HAP-1 (cell line): ENCODE measurements around the gene PANK2.

Experiments
- DNase-seq, 2 experiments: peaks; one replicate each; pipeline ENCODE4 v3.0.0-alpha.2; 2016 to 2020; ENCODE audit warnings: low spot score in 2 of 2
- H3K27me3 ChIP-seq: fragments of 250-450 bp; sonication (Bioruptor Pico); 2 replicates; pipeline ENCODE4 v1.5.1; 2020; ENCODE audit warnings: low read depth, mild to moderate bottlenecking, moderate library complexity
- H3K36me3 ChIP-seq: fragments of 250-450 bp; sonication (Bioruptor Pico); replicated peaks from 2 replicates; pipeline ENCODE4 v1.5.1; 2020; ENCODE audit warnings: mild to moderate bottlenecking
- H3K4me1 ChIP-seq: fragments of 250-450 bp; sonication (Bioruptor Pico); 2 replicates; pipeline ENCODE4 v1.5.1; 2020; ENCODE audit warnings: mild to moderate bottlenecking
- H3K4me3 ChIP-seq: fragments of 250-450 bp; sonication (Bioruptor Pico); 2 replicates; pipeline ENCODE4 v1.5.1; 2020; ENCODE audit warnings: mild to moderate bottlenecking, moderate library complexity
- H3K9me3 ChIP-seq: fragments of 250-450 bp; sonication (Bioruptor Pico); 2 replicates; pipeline ENCODE4 v1.5.1; 2020; ENCODE audit warnings: mild to moderate bottlenecking, moderate library complexity
- in situ Hi-C: fragments of 300-500 bp; cut with MboI; formaldehyde crosslinking; loops from 3 replicates; pipeline ENCODE4 v1.14.3; 2020; ENCODE audit warnings: low sequenced_read_pairs, inconsistent platforms, mixed read lengths

Gene PANK2

GRCh38 chr20:3919352-3919751, 30.2 kb downstream of the PANK2 start:
- in situ Hi-C loops, result no loop called here
- peaks cover 91% of the 10 kb centered on the region for H3K36me3 ChIP-seq
- no peaks in the 10 kb centered on the region; the same call in 1 of the 2 replicates for H3K9me3 ChIP-seq
- H3K4me1 ChIP-seq, result no peaks in the 10 kb centered on the region
- H3K4me3 ChIP-seq, result no peak overlapping the region
- no peaks in the 10 kb centered on the region for H3K27me3 ChIP-seq
- no peak for DNase-seq

DNA sequence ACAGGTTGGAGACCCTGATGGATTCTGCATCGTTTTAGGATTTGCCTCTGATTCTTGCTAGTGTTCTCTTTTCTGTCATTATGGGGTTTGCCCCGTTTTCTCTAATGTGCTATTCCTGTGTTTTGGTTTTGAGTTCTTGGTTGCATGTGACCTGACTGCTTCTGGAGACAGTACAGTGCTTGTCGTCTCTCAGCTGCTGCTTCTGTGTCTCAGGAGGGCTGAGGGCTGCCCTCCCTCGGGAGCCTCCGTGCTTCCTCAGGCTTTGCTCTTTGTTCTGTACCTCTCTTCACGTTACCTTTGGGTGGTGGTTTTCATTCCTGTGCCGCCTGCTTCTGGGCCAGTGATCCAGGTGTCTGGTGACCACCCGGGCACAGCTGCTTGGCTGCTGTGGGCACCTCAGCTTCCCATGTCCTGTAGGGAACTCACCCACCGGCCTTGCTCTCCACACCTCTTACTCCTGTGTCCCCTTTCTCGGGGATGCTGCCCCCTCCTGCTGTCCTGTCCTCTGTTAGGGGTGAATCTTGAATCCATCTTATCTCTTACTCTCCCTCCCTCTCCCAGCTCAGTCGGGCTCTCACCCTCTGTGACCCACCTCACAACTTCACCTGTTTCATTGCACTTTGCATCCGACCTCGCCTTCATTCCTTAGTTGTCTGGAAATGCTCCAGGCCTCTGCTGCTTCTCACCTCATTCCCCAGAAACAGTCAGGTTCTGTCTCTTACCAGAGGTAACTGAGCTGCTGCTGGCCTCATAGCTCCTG, 33.2 kb downstream of the PANK2 start:
- Histone ChIP-seq H3K4me1 (no peaks in the 10 kb centered on the region), H3K27me3 (no peaks in the 10 kb centered on the region), H3K4me3 (no peak overlapping the region), H3K36me3 (peaks cover 76% of the 10 kb centered on the region), H3K9me3 (no peaks in the 10 kb centered on the region; the same call in 1 of the 2 replicates)
- DNase-seq, result no peak
- in situ Hi-C loops, result no loop called here

- Histone ChIP-seq H3K27me3 (no peaks in the 10 kb centered on the region), H3K36me3 (peaks cover 73% of the 10 kb centered on the region), H3K9me3 (no peaks in the 10 kb centered on the region; the same call in 1 of the 2 replicates), H3K4me3 (no peak overlapping the region), H3K4me1 (no peaks in the 10 kb centered on the region)
- DNase-seq, result no peak
- in situ Hi-C loops, result no loop called here
Measured at GRCh38 chr20:3922983-3923339, 33.8 kb downstream of the PANK2 start.

- in situ Hi-C loops, result no loop called here
- Histone ChIP-seq H3K4me1 (no peaks in the 10 kb centered on the region), H3K36me3 (peaks cover 64% of the 10 kb centered on the region), H3K27me3 (no peaks in the 10 kb centered on the region), H3K4me3 (no peak overlapping the region), H3K9me3 (no peaks in the 10 kb centered on the region; the same call in 1 of the 2 replicates)
- no peak for DNase-seq
Measured at GRCh38 chr20:3923818-3924217, 34.6 kb downstream of the PANK2 start.

DNA sequence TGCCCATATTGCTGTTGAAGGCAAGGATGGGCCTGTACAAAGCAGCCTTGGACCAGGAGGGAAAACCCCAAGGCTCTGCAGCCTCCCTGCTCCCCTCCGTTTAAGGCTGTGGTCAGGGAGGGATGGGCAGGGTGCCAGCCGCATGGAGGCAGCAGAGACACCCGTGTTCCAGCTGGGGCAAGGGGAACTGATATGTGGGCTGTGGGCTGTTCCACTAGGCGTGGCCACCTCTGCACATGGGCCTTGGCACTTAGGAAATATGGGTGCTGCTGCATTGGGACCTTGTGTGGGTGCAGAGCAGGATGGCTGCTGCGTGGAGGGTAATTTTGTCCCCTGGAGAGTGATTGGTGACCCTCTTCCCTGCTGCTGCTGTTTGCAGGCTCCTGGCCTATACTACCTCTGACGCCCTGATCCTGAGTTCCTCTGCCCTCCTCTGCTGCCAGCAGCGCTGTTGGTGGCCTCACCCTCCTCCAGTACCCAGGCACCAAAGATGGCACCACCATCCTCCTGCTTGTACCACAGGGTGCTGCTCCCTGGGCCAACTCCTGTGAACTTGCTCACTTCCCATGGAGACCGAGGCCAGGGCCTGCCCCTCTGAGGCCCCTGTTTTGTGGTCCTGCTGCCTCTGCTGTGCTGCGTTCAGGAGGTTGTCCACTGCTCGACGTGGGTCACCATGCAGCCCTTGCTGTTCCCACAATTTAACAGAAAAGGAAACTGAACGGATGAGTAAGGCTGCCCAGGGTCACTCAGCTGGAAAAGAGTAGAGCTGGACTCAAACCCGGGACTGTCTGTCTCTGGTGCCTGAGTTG, 35.3 kb downstream of the PANK2 start:
- H3K36me3 ChIP-seq, result peaks cover 57% of the 10 kb centered on the region
- H3K9me3 ChIP-seq, result no peaks in the 10 kb centered on the region; the same call in 1 of the 2 replicates
- H3K4me1 ChIP-seq, result no peaks in the 10 kb centered on the region
- in situ Hi-C loops, result no loop called here
- no peak overlapping the region for H3K4me3 ChIP-seq
- H3K27me3 ChIP-seq, result no peaks in the 10 kb centered on the region
- no peak for DNase-seq

DNA sequence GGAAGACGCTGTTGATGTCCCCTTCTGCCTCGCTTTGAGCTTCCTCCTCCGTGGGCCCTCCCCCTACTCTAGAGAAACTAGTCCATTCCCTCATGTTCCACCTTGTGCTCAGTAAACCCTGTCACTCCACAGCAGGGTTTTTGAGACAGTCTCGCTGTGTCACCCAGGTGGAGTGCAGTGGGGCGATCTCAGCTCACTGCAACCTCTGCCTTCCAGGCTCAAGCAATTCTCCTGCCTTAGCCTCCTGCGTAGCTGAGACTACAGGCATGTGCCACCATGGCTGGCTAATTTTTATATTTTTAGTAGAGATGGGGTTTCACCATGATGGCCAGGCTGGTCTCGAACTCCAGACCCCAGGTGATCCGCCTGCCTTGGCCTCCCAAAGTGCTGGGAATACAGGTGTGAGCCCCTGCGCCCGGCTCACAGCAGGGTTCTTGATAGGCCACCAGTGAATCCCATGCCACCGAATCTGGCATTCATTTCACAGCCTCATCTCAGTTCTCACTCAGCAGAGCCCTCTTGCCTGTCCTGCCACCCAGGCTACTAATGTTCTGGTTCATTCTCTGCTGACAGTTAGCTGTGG, 36.0 kb downstream of the PANK2 start:
- Histone ChIP-seq H3K4me3 (no peak overlapping the region), H3K36me3 (peaks cover 51% of the 10 kb centered on the region), H3K9me3 (no peaks in the 10 kb centered on the region; the same call in 1 of the 2 replicates), H3K4me1 (no peaks in the 10 kb centered on the region), H3K27me3 (no peaks in the 10 kb centered on the region)
- in situ Hi-C loops, result no loop called here
- no peak for DNase-seq

DNA sequence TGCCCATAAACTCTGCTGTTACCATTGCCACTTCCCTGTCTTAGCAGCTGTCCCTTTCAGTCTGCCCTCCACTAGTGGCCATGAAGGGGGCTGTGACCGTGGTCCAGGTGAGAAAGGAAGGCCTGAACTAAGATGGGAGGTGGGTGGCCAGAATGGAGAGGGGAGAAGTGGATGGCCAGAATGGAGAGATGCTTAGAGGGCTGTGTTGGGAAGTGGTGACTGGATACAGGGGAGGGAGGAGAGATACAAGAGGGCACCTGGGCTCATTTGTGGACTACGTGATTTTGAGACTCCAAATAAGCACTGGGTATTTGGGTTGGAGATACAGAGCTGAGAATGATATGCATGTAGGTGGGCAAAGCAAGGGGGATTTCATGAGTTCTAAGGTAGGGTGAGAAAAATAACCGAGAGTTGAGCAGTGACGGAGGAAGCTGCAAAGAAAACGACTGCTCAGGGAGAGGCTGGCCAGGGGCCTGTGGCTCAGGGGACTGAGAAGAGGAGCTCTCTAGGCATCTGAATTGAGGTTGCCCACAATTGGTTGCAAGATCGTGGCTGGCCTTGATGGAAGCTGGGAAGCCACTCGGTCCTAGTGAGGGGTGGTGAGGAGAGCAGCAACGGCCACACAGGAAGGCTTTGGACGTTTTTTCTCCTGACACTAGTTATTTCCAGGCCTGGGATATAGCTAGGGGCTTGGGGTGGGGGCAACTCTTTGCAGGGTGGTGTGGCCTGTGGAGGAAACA, 36.9 kb downstream of the PANK2 start:
- Histone ChIP-seq H3K9me3 (no peaks in the 10 kb centered on the region), H3K27me3 (no peaks in the 10 kb centered on the region), H3K4me3 (no peak overlapping the region), H3K4me1 (no peaks in the 10 kb centered on the region), H3K36me3 (peaks cover 43% of the 10 kb centered on the region)
- in situ Hi-C loops, result no loop called here
- no peak for DNase-seq

DNA sequence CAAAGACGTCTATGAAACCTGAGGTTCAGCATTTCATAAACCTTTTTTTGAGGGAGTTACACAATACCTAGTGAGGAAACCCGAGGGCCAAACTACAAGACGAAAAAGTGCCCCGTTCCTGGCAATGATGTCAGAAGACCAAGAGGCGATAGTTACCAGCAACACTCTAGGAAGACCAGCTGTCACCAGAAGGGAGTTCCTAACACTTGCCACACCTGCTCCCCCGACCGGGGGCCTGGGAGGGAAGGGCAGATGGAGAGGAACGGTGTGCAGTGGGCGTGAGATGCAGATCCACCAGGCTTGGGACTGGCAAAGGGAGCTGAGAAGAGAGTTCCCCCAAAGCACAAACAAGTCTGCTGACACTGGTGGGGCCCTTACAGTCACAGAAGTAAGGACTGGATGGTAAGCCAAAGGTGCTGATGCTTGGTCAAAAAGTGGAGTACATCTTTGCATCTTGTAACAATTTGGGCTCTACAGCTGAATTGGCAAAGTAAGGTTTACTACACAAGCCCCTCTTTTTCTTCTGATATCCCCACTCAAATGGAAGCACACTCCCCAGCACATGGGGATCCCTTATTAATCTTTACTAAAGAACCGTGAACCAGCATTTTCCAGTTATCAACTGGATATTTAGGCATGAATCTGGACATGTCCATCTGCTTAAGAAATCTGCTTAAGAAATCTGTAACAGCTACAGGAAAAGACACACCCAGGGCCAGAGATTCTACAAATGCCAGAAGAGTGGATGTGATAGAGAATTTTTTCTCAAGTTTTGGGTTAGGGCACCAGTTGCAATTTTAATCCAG, 38.5 kb downstream of the PANK2 start:
- in situ Hi-C loops, result no loop called here

GRCh38 chr20:3929713-3930060, 40.5 kb downstream of the PANK2 start:
- no peaks in the 10 kb centered on the region for H3K27me3 ChIP-seq
- peaks cover 9% of the 10 kb centered on the region for H3K36me3 ChIP-seq
- H3K4me1 ChIP-seq, result no peaks in the 10 kb centered on the region
- no peak for DNase-seq
- H3K9me3 ChIP-seq, result no peaks in the 10 kb centered on the region
- in situ Hi-C loops, result no loop called here
- H3K4me3 ChIP-seq, result no peak overlapping the region

More for the DNA sequence above, 38.5 kb downstream of the PANK2 start:
- Histone ChIP-seq H3K4me3 (no peak overlapping the region), H3K27me3 (no peaks in the 10 kb centered on the region), H3K4me1 (no peaks in the 10 kb centered on the region), H3K9me3 (no peaks in the 10 kb centered on the region), H3K36me3 (peaks cover 27% of the 10 kb centered on the region)
- DNase-seq, result no peak

DNA sequence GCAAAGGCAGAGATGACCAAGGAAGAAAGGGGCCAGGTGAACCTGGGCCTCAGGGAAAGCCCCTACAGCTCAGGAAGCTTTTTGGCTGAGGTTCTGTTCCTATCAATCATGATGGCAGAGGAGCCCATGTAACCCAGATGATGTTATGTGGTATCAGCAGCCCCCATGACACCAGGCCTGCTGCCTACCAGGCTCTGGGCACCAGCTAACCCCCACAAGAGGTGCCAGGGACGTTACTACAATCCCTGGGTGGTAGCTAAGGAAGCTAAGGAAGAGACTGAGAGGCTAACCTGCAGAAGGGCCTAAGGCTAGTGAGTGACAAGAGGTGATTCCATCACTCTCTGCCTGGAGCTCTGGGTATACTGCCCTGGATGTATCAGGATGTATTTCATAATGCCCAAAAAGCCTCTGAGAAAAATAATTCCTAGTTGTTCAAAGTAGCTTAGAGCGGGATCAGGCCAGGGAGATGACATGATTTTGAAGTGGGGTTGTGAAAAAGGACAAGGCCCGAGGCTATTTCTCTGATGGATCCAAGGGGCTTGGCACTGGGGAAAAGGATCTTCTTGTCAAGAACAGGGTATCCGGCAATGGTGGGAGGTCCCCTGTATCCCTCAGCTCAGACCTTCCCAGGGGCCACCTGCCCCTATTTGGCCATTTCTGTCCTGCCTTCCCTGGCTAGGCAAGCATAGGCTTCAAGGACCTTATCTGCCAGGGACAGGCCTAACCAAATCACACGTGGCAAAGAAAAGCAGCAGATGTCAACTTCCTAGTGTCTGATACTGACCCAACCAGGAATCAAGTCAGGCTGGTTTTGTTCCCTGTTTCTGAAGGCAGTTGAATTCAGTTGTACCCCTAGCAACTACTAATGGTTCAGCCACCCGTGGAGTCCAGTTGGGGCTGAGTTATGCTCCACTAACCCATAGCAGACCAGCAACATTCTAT, 41.3 kb downstream of the PANK2 start:
- Histone ChIP-seq H3K4me3 (no peak overlapping the region), H3K4me1 (no peaks in the 10 kb centered on the region), H3K9me3 (no peaks in the 10 kb centered on the region), H3K27me3 (no peaks in the 10 kb centered on the region), H3K36me3 (0 out of 2 replicates have a peak, but pooled peaks cover 4% of the 10 kb centered on the region)
- in situ Hi-C loops, result no loop called here
- no peak for DNase-seq

- Histone ChIP-seq H3K27me3 (no peaks in the 10 kb centered on the region), H3K4me1 (no peaks in the 10 kb centered on the region), H3K4me3 (no peak overlapping the region), H3K9me3 (no peaks in the 10 kb centered on the region), H3K36me3 (no peaks in the 10 kb centered on the region)
- no peak for DNase-seq
- in situ Hi-C loops, result no loop called here
Measured at GRCh38 chr20:3931664-3932063, 42.5 kb downstream of the PANK2 start.

GRCh38 chr20:3932277-3932676, 43.1 kb downstream of the PANK2 start:
- no peaks in the 10 kb centered on the region for H3K4me1 ChIP-seq
- in situ Hi-C loops, result no loop called here
- H3K36me3 ChIP-seq, result no peaks in the 10 kb centered on the region
- H3K9me3 ChIP-seq, result no peaks in the 10 kb centered on the region
- H3K4me3 ChIP-seq, result no peak overlapping the region
- DNase-seq, result no peak
- H3K27me3 ChIP-seq, result no peaks in the 10 kb centered on the region
